ENCODE measurements around the gene CREB3L2. TPM values are rescaled to one million over a fixed set of nuclear protein-coding genes. Genes with fewer than 3 reads are reported as not detected.

Gene CREB3L2
- total RNA-seq, 1 experiment from 2014 or later: 49.8 TPM

DNA sequence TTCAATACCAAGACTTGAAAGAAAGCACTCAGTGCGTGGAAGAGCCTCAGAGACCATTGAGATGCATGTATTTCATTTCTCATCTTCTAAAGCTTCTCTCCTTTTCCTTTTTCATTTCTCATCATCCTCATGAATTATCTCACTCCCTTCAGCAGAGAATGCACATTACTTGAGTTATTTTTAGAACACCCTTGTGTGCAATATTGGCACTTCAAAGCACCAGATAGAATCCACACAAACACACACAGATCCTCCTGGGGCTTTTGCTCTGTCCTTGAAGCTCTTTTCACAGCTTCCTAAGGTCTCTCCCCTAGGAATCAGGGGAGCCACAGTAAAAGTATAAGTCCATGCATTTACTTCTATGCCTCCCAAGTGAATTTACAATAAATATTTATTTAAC is 173.4 kb downstream of the CREB3L2 start:
- TF ChIP-seq YY1 (IDR thresholded peaks at IDR 0.05; ENCODE audit: extremely low read depth, insufficient replicate concordance, low read depth, low read length): no peak
- no peak for TF ChIP-seq ZNF274 (IDR thresholded peaks at IDR 0.05; ENCODE audit: low read depth, low read length)
- TF ChIP-seq, protein P1, sequence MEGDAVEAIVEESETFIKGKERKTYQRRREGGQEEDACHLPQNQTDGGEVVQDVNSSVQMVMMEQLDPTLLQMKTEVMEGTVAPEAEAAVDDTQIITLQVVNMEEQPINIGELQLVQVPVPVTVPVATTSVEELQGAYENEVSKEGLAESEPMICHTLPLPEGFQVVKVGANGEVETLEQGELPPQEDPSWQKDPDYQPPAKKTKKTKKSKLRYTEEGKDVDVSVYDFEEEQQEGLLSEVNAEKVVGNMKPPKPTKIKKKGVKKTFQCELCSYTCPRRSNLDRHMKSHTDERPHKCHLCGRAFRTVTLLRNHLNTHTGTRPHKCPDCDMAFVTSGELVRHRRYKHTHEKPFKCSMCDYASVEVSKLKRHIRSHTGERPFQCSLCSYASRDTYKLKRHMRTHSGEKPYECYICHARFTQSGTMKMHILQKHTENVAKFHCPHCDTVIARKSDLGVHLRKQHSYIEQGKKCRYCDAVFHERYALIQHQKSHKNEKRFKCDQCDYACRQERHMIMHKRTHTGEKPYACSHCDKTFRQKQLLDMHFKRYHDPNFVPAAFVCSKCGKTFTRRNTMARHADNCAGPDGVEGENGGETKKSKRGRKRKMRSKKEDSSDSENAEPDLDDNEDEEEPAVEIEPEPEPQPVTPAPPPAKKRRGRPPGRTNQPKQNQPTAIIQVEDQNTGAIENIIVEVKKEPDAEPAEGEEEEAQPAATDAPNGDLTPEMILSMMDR (IDR thresholded peaks at IDR 0.05 in 2 of 3, conservative IDR thresholded peaks at IDR 0.05 in 1 of 3; ENCODE audit: borderline replicate concordance in 1 of 3, insufficient read depth in 1 of 3, low read depth in 2 of 3, low read length in 2 of 3): no peak
- no peak for TF ChIP-seq FOSL1 (IDR thresholded peaks at IDR 0.05; ENCODE audit: low read depth)
- TF ChIP-seq SRF (IDR thresholded peaks at IDR 0.05; ENCODE audit: low read depth): no peak
- TF ChIP-seq TCF7L2 (IDR thresholded peaks at IDR 0.05; ENCODE audit: borderline replicate concordance, extremely low read depth, insufficient read depth, insufficient read length): no peak
- TF ChIP-seq, protein P2, sequence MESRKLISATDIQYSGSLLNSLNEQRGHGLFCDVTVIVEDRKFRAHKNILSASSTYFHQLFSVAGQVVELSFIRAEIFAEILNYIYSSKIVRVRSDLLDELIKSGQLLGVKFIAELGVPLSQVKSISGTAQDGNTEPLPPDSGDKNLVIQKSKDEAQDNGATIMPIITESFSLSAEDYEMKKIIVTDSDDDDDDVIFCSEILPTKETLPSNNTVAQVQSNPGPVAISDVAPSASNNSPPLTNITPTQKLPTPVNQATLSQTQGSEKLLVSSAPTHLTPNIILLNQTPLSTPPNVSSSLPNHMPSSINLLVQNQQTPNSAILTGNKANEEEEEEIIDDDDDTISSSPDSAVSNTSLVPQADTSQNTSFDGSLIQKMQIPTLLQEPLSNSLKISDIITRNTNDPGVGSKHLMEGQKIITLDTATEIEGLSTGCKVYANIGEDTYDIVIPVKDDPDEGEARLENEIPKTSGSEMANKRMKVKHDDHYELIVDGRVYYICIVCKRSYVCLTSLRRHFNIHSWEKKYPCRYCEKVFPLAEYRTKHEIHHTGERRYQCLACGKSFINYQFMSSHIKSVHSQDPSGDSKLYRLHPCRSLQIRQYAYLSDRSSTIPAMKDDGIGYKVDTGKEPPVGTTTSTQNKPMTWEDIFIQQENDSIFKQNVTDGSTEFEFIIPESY (IDR thresholded peaks at IDR 0.05; ENCODE audit: extremely low read depth, insufficient replicate concordance, low read length): no peak
- TF ChIP-seq, protein P3, sequence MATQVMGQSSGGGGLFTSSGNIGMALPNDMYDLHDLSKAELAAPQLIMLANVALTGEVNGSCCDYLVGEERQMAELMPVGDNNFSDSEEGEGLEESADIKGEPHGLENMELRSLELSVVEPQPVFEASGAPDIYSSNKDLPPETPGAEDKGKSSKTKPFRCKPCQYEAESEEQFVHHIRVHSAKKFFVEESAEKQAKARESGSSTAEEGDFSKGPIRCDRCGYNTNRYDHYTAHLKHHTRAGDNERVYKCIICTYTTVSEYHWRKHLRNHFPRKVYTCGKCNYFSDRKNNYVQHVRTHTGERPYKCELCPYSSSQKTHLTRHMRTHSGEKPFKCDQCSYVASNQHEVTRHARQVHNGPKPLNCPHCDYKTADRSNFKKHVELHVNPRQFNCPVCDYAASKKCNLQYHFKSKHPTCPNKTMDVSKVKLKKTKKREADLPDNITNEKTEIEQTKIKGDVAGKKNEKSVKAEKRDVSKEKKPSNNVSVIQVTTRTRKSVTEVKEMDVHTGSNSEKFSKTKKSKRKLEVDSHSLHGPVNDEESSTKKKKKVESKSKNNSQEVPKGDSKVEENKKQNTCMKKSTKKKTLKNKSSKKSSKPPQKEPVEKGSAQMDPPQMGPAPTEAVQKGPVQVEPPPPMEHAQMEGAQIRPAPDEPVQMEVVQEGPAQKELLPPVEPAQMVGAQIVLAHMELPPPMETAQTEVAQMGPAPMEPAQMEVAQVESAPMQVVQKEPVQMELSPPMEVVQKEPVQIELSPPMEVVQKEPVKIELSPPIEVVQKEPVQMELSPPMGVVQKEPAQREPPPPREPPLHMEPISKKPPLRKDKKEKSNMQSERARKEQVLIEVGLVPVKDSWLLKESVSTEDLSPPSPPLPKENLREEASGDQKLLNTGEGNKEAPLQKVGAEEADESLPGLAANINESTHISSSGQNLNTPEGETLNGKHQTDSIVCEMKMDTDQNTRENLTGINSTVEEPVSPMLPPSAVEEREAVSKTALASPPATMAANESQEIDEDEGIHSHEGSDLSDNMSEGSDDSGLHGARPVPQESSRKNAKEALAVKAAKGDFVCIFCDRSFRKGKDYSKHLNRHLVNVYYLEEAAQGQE (IDR thresholded peaks at IDR 0.05; ENCODE audit: low read depth): no peak
- TF ChIP-seq POLR2A (IDR thresholded peaks at IDR 0.05; ENCODE audit: borderline replicate concordance, extremely low read depth, insufficient read depth, insufficient read length): no peak
- TF ChIP-seq, protein P4, sequence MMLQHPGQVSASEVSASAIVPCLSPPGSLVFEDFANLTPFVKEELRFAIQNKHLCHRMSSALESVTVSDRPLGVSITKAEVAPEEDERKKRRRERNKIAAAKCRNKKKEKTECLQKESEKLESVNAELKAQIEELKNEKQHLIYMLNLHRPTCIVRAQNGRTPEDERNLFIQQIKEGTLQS (IDR thresholded peaks at IDR 0.05): no peak
- TF ChIP-seq, protein P5, sequence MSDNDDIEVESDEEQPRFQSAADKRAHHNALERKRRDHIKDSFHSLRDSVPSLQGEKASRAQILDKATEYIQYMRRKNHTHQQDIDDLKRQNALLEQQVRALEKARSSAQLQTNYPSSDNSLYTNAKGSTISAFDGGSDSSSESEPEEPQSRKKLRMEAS (IDR thresholded peaks at IDR 0.05): no peak
- no peak for TF ChIP-seq SIN3A (IDR thresholded peaks at IDR 0.05; ENCODE audit: low read depth)
- no peak for TF ChIP-seq ZFX (IDR thresholded peaks at IDR 0.05)
- no peak for TF ChIP-seq EZH2 (IDR thresholded peaks at IDR 0.05)
- no peak for TF ChIP-seq EZH2phosphoT487 (IDR thresholded peaks at IDR 0.05; ENCODE audit: borderline replicate concordance)
- TF ChIP-seq EGR1 (IDR thresholded peaks at IDR 0.05; ENCODE audit: low read depth): no peak
- ChIA-PET RAD21 (ENCODE audit: low non-redundant PET in 1 of 2, low total read pairs in 2 of 2, uncharacterized antibody in 2 of 2, unreplicated experiment in 2 of 2) (no interaction called here), POLR2A (no interaction called here), CTCF (no interaction called here)
- Histone ChIP-seq H3K4me2 (ENCODE audit: low read length) (no peak overlapping the region), H4K20me1 (ENCODE audit: insufficient read depth) (no peaks in the 10 kb centered on the region), H3K4me1 (ENCODE audit: control insufficient read depth in 1 of 2, insufficient read depth in 2 of 2, low read length in 2 of 2) (no peaks in the 10 kb centered on the region), H3K27me3 (ENCODE audit: insufficient read depth, low read length) (peaks cover 11% of the 10 kb centered on the region), H3K79me2 (ENCODE audit: insufficient read depth, low read length) (no peaks in the 10 kb centered on the region), H3K4me3 (replicated peaks in 1 of 2; ENCODE audit: low read depth in 1 of 2, low read length in 2 of 2) (no peak overlapping the region), H3K27ac (ENCODE audit: low read depth, low read length) (no peak overlapping the region), H3K36me3 (ENCODE audit: control insufficient read depth in 1 of 2, insufficient read depth in 2 of 2, low read length in 2 of 2) (no peaks in the 10 kb centered on the region), H2AFZ (ENCODE audit: low read depth, low read length, poor library complexity, severe bottlenecking) (no peak overlapping the region), H3K9ac (ENCODE audit: low read length) (no peak overlapping the region), H3K9me2 (ENCODE audit: insufficient read depth) (no peaks in the 10 kb centered on the region), H3K9me3 (ENCODE audit: control insufficient read depth in 1 of 2, insufficient read depth in 1 of 2, low read depth in 1 of 2, low read length in 2 of 2) (no peaks in the 10 kb centered on the region)
- DNase-seq (ENCODE audit: low read depth, low spot score) (no peak), ATAC-seq (no peak)
- intact Hi-C loops (cut with micrococcal nuclease): no loop called here
- BruUV-seq (replicated peaks): no TSS peak

Data from HCT116 (cell line).